Measurements from ENCODE around the gene DYNC2I2. TPM values are rescaled to one million over a fixed set of nuclear protein-coding genes. Genes with fewer than 3 reads are reported as not detected.

Gene DYNC2I2
- total RNA-seq, 2 experiments from 2014 or later, result 55.5 to 97.6 TPM

- Histone ChIP-seq H3K4me1 (ENCODE audit: insufficient read depth, low read length, poor library complexity, severe bottlenecking) (no peaks in the 10 kb centered on the region), H3K27ac (ENCODE audit: low read depth, low read length, poor library complexity, severe bottlenecking) (no peak overlapping the region), H3K9me3 (ENCODE audit: low read length) (no peaks in the 10 kb centered on the region), H3K79me2 (ENCODE audit: insufficient read depth, low read depth, low read length) (no peaks in the 10 kb centered on the region), H3K4me3 (ENCODE audit: low read depth, low read length, poor library complexity, severe bottlenecking) (no peak overlapping the region), H3K36me3 (ENCODE audit: insufficient read depth, low read length) (peaks cover 98% of the 10 kb centered on the region), H3K4me2 (ENCODE audit: low read length) (no peak overlapping the region), H4K20me1 (ENCODE audit: insufficient read depth, low read length) (no peaks in the 10 kb centered on the region), H2AFZ (ENCODE audit: low read length) (no peak overlapping the region), H3K9me2 (ENCODE audit: insufficient read depth, low read length) (no peaks in the 10 kb centered on the region)
- intact Hi-C loops (cut with micrococcal nuclease; ENCODE audit: unreplicated experiment), result no loop called here
- BruUV-seq (replicated peaks), result no TSS peak
- no peak for DNase-seq (ENCODE audit: low spot score)
- ChIA-PET CTCF (ENCODE audit: unreplicated experiment) (no interaction called here), POLR2A (interaction anchor here (0.6 to 0.7 kb wide), 3 partner anchors 47 to 411 kb away, joined by 3 to 5 read pairs (median 3); no protein-coding TSS in a partner anchor)
- TF ChIP-seq, protein P1, sequence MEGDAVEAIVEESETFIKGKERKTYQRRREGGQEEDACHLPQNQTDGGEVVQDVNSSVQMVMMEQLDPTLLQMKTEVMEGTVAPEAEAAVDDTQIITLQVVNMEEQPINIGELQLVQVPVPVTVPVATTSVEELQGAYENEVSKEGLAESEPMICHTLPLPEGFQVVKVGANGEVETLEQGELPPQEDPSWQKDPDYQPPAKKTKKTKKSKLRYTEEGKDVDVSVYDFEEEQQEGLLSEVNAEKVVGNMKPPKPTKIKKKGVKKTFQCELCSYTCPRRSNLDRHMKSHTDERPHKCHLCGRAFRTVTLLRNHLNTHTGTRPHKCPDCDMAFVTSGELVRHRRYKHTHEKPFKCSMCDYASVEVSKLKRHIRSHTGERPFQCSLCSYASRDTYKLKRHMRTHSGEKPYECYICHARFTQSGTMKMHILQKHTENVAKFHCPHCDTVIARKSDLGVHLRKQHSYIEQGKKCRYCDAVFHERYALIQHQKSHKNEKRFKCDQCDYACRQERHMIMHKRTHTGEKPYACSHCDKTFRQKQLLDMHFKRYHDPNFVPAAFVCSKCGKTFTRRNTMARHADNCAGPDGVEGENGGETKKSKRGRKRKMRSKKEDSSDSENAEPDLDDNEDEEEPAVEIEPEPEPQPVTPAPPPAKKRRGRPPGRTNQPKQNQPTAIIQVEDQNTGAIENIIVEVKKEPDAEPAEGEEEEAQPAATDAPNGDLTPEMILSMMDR (conservative IDR thresholded peaks at IDR 0.05; ENCODE audit: low read length), result no peak
- no peak for TF ChIP-seq EZH2phosphoT487 (IDR thresholded peaks at IDR 0.05; ENCODE audit: borderline replicate concordance, low read depth, low read length)
Measured at GRCh38 chr9:128595471-128595870, 61.2 kb downstream of the DYNC2I2 start.

- DNase-seq (ENCODE audit: low spot score), result no peak
- Histone ChIP-seq H4K20me1 (ENCODE audit: insufficient read depth, low read length) (no peaks in the 10 kb centered on the region), H3K9me3 (ENCODE audit: low read length) (no peaks in the 10 kb centered on the region), H3K27ac (ENCODE audit: low read depth, low read length, poor library complexity, severe bottlenecking) (no peak overlapping the region), H3K9me2 (ENCODE audit: insufficient read depth, low read length) (no peaks in the 10 kb centered on the region), H3K4me2 (ENCODE audit: low read length) (no peak overlapping the region), H3K4me1 (ENCODE audit: insufficient read depth, low read length, poor library complexity, severe bottlenecking) (no peaks in the 10 kb centered on the region), H2AFZ (ENCODE audit: low read length) (no peak overlapping the region), H3K4me3 (ENCODE audit: low read depth, low read length, poor library complexity, severe bottlenecking) (no peak overlapping the region), H3K79me2 (ENCODE audit: insufficient read depth, low read depth, low read length) (no peaks in the 10 kb centered on the region), H3K36me3 (ENCODE audit: insufficient read depth, low read length) (peaks cover 92% of the 10 kb centered on the region)
- TF ChIP-seq, protein P1 (conservative IDR thresholded peaks at IDR 0.05; ENCODE audit: low read length), result no peak
- TF ChIP-seq EZH2phosphoT487 (IDR thresholded peaks at IDR 0.05; ENCODE audit: borderline replicate concordance, low read depth, low read length), result no peak
- CTCF ChIA-PET (ENCODE audit: unreplicated experiment), result no interaction called here
- POLR2A ChIA-PET, result interaction anchor here (1.3 kb wide), 1 partner anchor 8 kb away, joined by 3 read pairs; no protein-coding TSS in a partner anchor
- no TSS peak for BruUV-seq (replicated peaks)
- intact Hi-C loops (cut with micrococcal nuclease; ENCODE audit: unreplicated experiment), result no loop called here
Measured at GRCh38 chr9:128593856-128594255, 62.8 kb downstream of the DYNC2I2 start.

GRCh38 chr9:128593039-128593438, 63.6 kb downstream of the DYNC2I2 start:
- Histone ChIP-seq H3K9me2 (ENCODE audit: insufficient read depth, low read length) (no peaks in the 10 kb centered on the region), H3K27ac (ENCODE audit: low read depth, low read length, poor library complexity, severe bottlenecking) (no peak overlapping the region), H4K20me1 (ENCODE audit: insufficient read depth, low read length) (no peaks in the 10 kb centered on the region), H3K79me2 (ENCODE audit: insufficient read depth, low read depth, low read length) (no peaks in the 10 kb centered on the region), H3K4me1 (ENCODE audit: insufficient read depth, low read length, poor library complexity, severe bottlenecking) (no peaks in the 10 kb centered on the region), H3K4me3 (ENCODE audit: low read depth, low read length, poor library complexity, severe bottlenecking) (no peak overlapping the region), H3K9me3 (ENCODE audit: low read length) (no peaks in the 10 kb centered on the region), H3K4me2 (ENCODE audit: low read length) (no peak overlapping the region), H2AFZ (ENCODE audit: low read length) (no peak overlapping the region), H3K36me3 (ENCODE audit: insufficient read depth, low read length) (peaks cover 92% of the 10 kb centered on the region)
- no peak for TF ChIP-seq EZH2phosphoT487 (IDR thresholded peaks at IDR 0.05; ENCODE audit: borderline replicate concordance, low read depth, low read length)
- TF ChIP-seq, protein P1 (conservative IDR thresholded peaks at IDR 0.05; ENCODE audit: low read length), result no peak
- BruUV-seq (replicated peaks), result no TSS peak
- ChIA-PET CTCF (ENCODE audit: unreplicated experiment) (no interaction called here), POLR2A (interaction anchor here (0.6 to 1.3 kb wide), 3 partner anchors 8 to 193 kb away, joined by 3 to 5 read pairs (median 3); no protein-coding TSS in a partner anchor)
- intact Hi-C loops (cut with micrococcal nuclease; ENCODE audit: unreplicated experiment), result no loop called here
- DNase-seq (ENCODE audit: low spot score), result no peak

Measured in OCI-LY7 (cell line).